Measurements from ENCODE around the gene VEPH1. TPM values are rescaled to one million over a fixed set of nuclear protein-coding genes. Genes with fewer than 3 reads are reported as not detected.

The VEPH1 gene
- polyA plus RNA-seq, 1 donor (not counting 4 experiments of a cell fraction or from before 2014, with no cell fraction given): 0.21 TPM

DNA sequence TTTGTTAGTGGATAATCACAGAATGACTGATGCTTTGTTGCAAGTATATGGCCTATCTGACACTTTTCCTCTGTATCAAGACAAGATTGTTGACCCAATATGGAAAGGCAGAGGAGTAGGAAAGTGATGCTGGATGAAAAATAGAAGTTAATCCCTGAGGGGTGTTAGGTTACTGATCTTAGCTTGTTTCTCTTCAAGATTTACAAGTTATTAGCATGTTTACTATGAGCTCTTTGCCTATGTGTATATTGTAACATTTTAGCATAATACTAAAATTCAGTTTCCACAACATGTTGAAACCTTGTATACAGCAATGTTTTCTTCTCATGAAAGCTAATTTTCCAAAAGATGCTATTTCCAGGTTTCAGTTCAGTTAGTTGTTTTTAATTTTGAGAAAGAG, 222.9 kb downstream of the VEPH1 start:
- no peak for DNase-seq (ENCODE audit: low read depth, low spot score)
- TF ChIP-seq EZH2 (IDR thresholded peaks at IDR 0.05; ENCODE audit: low read length): no peak
- H3K9ac ChIP-seq (ENCODE audit: control insufficient read depth, extremely low read depth, insufficient read depth, low read length): no peak overlapping the region
- no peak overlapping the region for H3K4me3 ChIP-seq (ENCODE audit: control insufficient read depth in 2 of 3, extremely low read depth in 1 of 3, insufficient read depth in 2 of 3, low read depth in 1 of 3, low read length in 3 of 3)
- peaks cover 9% of the 10 kb centered on the region for H3K4me1 ChIP-seq (ENCODE audit: control insufficient read depth, extremely low read depth, insufficient read depth, low read length)
- H3K4me2 ChIP-seq (ENCODE audit: control insufficient read depth, extremely low read depth, insufficient read depth, low read depth, low read length): no peak overlapping the region
- H3K27me3 ChIP-seq (ENCODE audit: control insufficient read depth, extremely low read depth, insufficient read depth, low read length): no peaks in the 10 kb centered on the region
- H3K9me3 ChIP-seq (ENCODE audit: control insufficient read depth, low read depth, low read length): no peaks in the 10 kb centered on the region
- no peak overlapping the region for H3K27ac ChIP-seq (ENCODE audit: control insufficient read depth, insufficient read depth, low read length)
- H3K36me3 ChIP-seq (ENCODE audit: control insufficient read depth in 2 of 2, extremely low read depth in 1 of 2, insufficient read depth in 2 of 2, low read length in 2 of 2): no peaks in the 10 kb centered on the region
- no peaks in the 10 kb centered on the region for H4K20me1 ChIP-seq (ENCODE audit: control insufficient read depth, extremely low read depth, insufficient read depth, low read length)
- no peak overlapping the region for H2AFZ ChIP-seq (ENCODE audit: control insufficient read depth, low read length)
- no peak for FAIRE-seq
- dilution Hi-C loops (cut with MboI; ENCODE audit: extremely low pct_ligation_motif_present, low sequenced_read_pairs): no loop called here
- H3K79me2 ChIP-seq (ENCODE audit: control insufficient read depth, insufficient read depth, low read length): no peaks in the 10 kb centered on the region
- no peaks in the 10 kb centered on the region for H3K9me1 ChIP-seq (ENCODE audit: control insufficient read depth, extremely low read depth, insufficient read depth, low read length)

DNA sequence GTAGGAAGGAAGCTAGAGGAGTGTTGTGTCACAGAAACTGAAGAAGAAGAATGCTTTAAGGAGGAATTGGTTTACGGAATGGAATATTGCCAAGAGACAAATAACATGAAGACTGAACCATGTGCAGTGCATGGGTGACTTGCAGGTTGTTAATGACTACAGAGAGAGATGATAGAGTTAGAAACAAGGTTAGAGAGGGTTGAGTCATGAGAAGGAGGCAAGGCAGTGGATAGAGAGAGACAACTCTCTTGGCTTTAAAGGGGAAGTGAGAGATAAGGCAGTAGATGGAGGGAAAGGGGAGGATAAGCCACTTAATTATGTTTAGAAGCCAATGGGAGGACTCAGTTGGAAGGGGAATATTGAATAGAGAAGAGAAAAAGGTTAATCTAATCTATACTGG, 224.0 kb downstream of the VEPH1 start:
- Histone ChIP-seq H2AFZ (ENCODE audit: control insufficient read depth, low read length) (no peak overlapping the region), H3K9me3 (ENCODE audit: control insufficient read depth, low read depth, low read length) (no peaks in the 10 kb centered on the region), H4K20me1 (ENCODE audit: control insufficient read depth, extremely low read depth, insufficient read depth, low read length) (no peaks in the 10 kb centered on the region), H3K27ac (ENCODE audit: control insufficient read depth, insufficient read depth, low read length) (no peak overlapping the region), H3K36me3 (ENCODE audit: control insufficient read depth in 2 of 2, extremely low read depth in 1 of 2, insufficient read depth in 2 of 2, low read length in 2 of 2) (no peaks in the 10 kb centered on the region), H3K4me3 (ENCODE audit: control insufficient read depth in 2 of 3, extremely low read depth in 1 of 3, insufficient read depth in 2 of 3, low read depth in 1 of 3, low read length in 3 of 3) (no peak overlapping the region), H3K9ac (ENCODE audit: control insufficient read depth, extremely low read depth, insufficient read depth, low read length) (no peak overlapping the region), H3K4me2 (ENCODE audit: control insufficient read depth, extremely low read depth, insufficient read depth, low read depth, low read length) (no peak overlapping the region), H3K27me3 (ENCODE audit: control insufficient read depth, extremely low read depth, insufficient read depth, low read length) (no peaks in the 10 kb centered on the region), H3K4me1 (ENCODE audit: control insufficient read depth, extremely low read depth, insufficient read depth, low read length) (peaks cover 18% of the 10 kb centered on the region), H3K79me2 (ENCODE audit: control insufficient read depth, insufficient read depth, low read length) (no peaks in the 10 kb centered on the region), H3K9me1 (ENCODE audit: control insufficient read depth, extremely low read depth, insufficient read depth, low read length) (no peaks in the 10 kb centered on the region)
- TF ChIP-seq EZH2 (IDR thresholded peaks at IDR 0.05; ENCODE audit: low read length): no peak
- TF ChIP-seq, protein P1, sequence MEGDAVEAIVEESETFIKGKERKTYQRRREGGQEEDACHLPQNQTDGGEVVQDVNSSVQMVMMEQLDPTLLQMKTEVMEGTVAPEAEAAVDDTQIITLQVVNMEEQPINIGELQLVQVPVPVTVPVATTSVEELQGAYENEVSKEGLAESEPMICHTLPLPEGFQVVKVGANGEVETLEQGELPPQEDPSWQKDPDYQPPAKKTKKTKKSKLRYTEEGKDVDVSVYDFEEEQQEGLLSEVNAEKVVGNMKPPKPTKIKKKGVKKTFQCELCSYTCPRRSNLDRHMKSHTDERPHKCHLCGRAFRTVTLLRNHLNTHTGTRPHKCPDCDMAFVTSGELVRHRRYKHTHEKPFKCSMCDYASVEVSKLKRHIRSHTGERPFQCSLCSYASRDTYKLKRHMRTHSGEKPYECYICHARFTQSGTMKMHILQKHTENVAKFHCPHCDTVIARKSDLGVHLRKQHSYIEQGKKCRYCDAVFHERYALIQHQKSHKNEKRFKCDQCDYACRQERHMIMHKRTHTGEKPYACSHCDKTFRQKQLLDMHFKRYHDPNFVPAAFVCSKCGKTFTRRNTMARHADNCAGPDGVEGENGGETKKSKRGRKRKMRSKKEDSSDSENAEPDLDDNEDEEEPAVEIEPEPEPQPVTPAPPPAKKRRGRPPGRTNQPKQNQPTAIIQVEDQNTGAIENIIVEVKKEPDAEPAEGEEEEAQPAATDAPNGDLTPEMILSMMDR (optimal IDR thresholded peaks at IDR 0.05 in 1 of 3, IDR thresholded peaks at IDR 0.05 in 1 of 3, conservative IDR thresholded peaks at IDR 0.05 in 1 of 3; ENCODE audit: extremely low read depth in 1 of 3, insufficient read depth in 2 of 3, low read length in 3 of 3): no peak
- FAIRE-seq (no peak), DNase-seq (ENCODE audit: low read depth, low spot score) (no peak)
- dilution Hi-C loops (cut with MboI; ENCODE audit: extremely low pct_ligation_motif_present, low sequenced_read_pairs): no loop called here

DNA sequence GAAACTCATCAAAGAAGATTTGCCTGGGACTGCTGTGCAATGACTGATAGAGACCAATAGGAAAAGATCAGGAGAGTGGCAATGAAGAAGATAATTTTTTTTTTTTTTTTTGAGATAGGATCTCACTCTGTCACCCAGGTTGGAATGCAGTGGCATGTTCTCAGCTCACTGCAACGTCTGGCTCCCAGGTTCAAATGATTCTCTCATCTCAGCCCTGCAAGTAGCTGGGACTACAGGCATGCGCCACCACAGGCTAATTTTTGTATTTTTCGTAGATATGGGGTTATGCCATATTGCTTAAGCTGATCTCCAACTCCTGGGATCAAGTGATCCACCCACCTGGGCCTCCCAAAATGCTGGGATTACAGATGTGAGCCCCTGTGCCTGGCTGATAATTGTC, 226.4 kb downstream of the VEPH1 start:
- dilution Hi-C loops (cut with MboI; ENCODE audit: extremely low pct_ligation_motif_present, low sequenced_read_pairs): no loop called here

More for the DNA sequence above, 226.4 kb downstream of the VEPH1 start:
- no peaks in the 10 kb centered on the region for H3K79me2 ChIP-seq (ENCODE audit: control insufficient read depth, insufficient read depth, low read length)
- H3K4me3 ChIP-seq (ENCODE audit: control insufficient read depth in 2 of 3, extremely low read depth in 1 of 3, insufficient read depth in 2 of 3, low read depth in 1 of 3, low read length in 3 of 3): no peak overlapping the region
- DNase-seq (ENCODE audit: low read depth, low spot score): no peak
- no peak overlapping the region for H2AFZ ChIP-seq (ENCODE audit: control insufficient read depth, low read length)
- H3K27ac ChIP-seq (ENCODE audit: control insufficient read depth, insufficient read depth, low read length): no peak overlapping the region
- H3K4me2 ChIP-seq (ENCODE audit: control insufficient read depth, extremely low read depth, insufficient read depth, low read depth, low read length): no peak overlapping the region
- no peak overlapping the region for H3K9ac ChIP-seq (ENCODE audit: control insufficient read depth, extremely low read depth, insufficient read depth, low read length)
- no peaks in the 10 kb centered on the region for H3K9me3 ChIP-seq (ENCODE audit: control insufficient read depth, low read depth, low read length)
- no peaks in the 10 kb centered on the region for H3K27me3 ChIP-seq (ENCODE audit: control insufficient read depth, extremely low read depth, insufficient read depth, low read length)
- H3K9me1 ChIP-seq (ENCODE audit: control insufficient read depth, extremely low read depth, insufficient read depth, low read length): no peaks in the 10 kb centered on the region
- no peaks in the 10 kb centered on the region for H3K36me3 ChIP-seq (ENCODE audit: control insufficient read depth in 2 of 2, extremely low read depth in 1 of 2, insufficient read depth in 2 of 2, low read length in 2 of 2)
- H4K20me1 ChIP-seq (ENCODE audit: control insufficient read depth, extremely low read depth, insufficient read depth, low read length): no peaks in the 10 kb centered on the region
- FAIRE-seq: no peak
- TF ChIP-seq, protein P1 (optimal IDR thresholded peaks at IDR 0.05 in 1 of 3, IDR thresholded peaks at IDR 0.05 in 1 of 3, conservative IDR thresholded peaks at IDR 0.05 in 1 of 3; ENCODE audit: extremely low read depth in 1 of 3, insufficient read depth in 2 of 3, low read length in 3 of 3): no peak
- TF ChIP-seq EZH2 (IDR thresholded peaks at IDR 0.05; ENCODE audit: low read length): no peak
- peaks cover 9% of the 10 kb centered on the region for H3K4me1 ChIP-seq (ENCODE audit: control insufficient read depth, extremely low read depth, insufficient read depth, low read length)
